OCI-LY7 (cell line): ENCODE data around the gene AXIN1. TPM values are rescaled to one million over a fixed set of nuclear protein-coding genes. Genes with fewer than 3 reads are reported as not detected.

Experiments used
- BruUV-seq: library from RNA; stranded (reverse); fragments of 400-500 nt; replicated peaks from 2 replicates; lab custom pipeline; 2021; lab: Mats Ljungman, UMichigan
- CTCF ChIA-PET: fragments of 300-600 bp; sonication (Branson Sonifier 250); formaldehyde crosslinking; loops from one replicate; lab custom pipeline; 2022; ENCODE audit warnings: antibody characterized with exemption; ENCODE audit not compliant: unreplicated experiment; lab: Charles Lee
- POLR2A ChIA-PET: fragments of 300-600 bp; sonication (Branson Sonifier 250); formaldehyde crosslinking; loops from one replicate; lab custom pipeline; 2022; ENCODE audit warnings: antibody characterized with exemption; lab: Charles Lee
- DNase-seq: peaks from one replicate; pipeline ENCODE4 v3.0.0-alpha.2; 2015; ENCODE audit warnings: low spot score
- H2AFZ ChIP-seq: fragments of 200-600 bp; sonication (generic), shearing (Covaris generic); 2 replicates; pipeline ENCODE4 v1.6.1; 2014; ENCODE audit warnings: mild to moderate bottlenecking, antibody characterized with exemption, low read length, moderate library complexity
- H3K27ac ChIP-seq: fragments of 200-600 bp; sonication (generic); 2 replicates; pipeline ENCODE4 v1.5.1; 2014; ENCODE audit warnings: mixed run types, low read depth, mild to moderate bottlenecking, moderate library complexity, low read length, inconsistent platforms; ENCODE audit not compliant: poor library complexity, severe bottlenecking
- H3K36me3 ChIP-seq: fragments of 200-600 bp; sonication (generic); 2 replicates; pipeline ENCODE4 v1.6.1; 2014; ENCODE audit warnings: mild to moderate bottlenecking, antibody characterized with exemption, low read length, moderate library complexity, mixed read lengths; ENCODE audit not compliant: insufficient read depth
- H3K4me1 ChIP-seq: fragments of 200-600 bp; sonication (generic); 2 replicates; pipeline ENCODE4 v1.5.1; 2014; ENCODE audit warnings: mild to moderate bottlenecking, low read length; ENCODE audit not compliant: insufficient read depth, poor library complexity, severe bottlenecking
- H3K4me2 ChIP-seq: fragments of 200-600 bp; sonication (generic); 2 replicates; pipeline ENCODE4 v1.6.1; 2014; ENCODE audit warnings: mild to moderate bottlenecking, low read length
- H3K4me3 ChIP-seq: fragments of 200-600 bp; sonication (generic); 2 replicates; pipeline ENCODE4 v1.5.1; 2014; ENCODE audit warnings: mild to moderate bottlenecking, low read depth, low read length; ENCODE audit not compliant: poor library complexity, severe bottlenecking
- H3K79me2 ChIP-seq: fragments of 200-600 bp; sonication (generic); 2 replicates; pipeline ENCODE4 v1.6.1; 2016; ENCODE audit warnings: low read depth, mild to moderate bottlenecking, low read length, moderate library complexity, mixed read lengths; ENCODE audit not compliant: insufficient read depth
- H3K9me2 ChIP-seq: fragments of 200-600 bp; sonication (generic); 2 replicates; pipeline ENCODE4 v1.6.1; 2016; ENCODE audit warnings: mild to moderate bottlenecking, low read length, mixed read lengths; ENCODE audit not compliant: insufficient read depth
- H3K9me3 ChIP-seq: fragments of 200-600 bp; sonication (generic); 2 replicates; pipeline ENCODE4 v1.6.1; 2014; ENCODE audit warnings: mild to moderate bottlenecking, mixed run types, low read length, mixed read lengths
- H4K20me1 ChIP-seq: fragments of 200-600 bp; sonication (generic); 2 replicates; pipeline ENCODE4 v1.6.1; 2014; ENCODE audit warnings: mild to moderate bottlenecking, antibody characterized with exemption, low read length, moderate library complexity, mixed read lengths; ENCODE audit not compliant: insufficient read depth
- EZH2phosphoT487 ChIP-seq: fragments of 200-600 bp; sonication (generic); IDR thresholded peaks from 2 replicates; pipeline ENCODE4 v1.6.1; 2018; ENCODE audit warnings: low read depth, borderline replicate concordance, mild to moderate bottlenecking, mixed run types, antibody characterized with exemption, low read length, moderate library complexity, mixed read lengths
- intact Hi-C: fragments of 100-400 bp; cut with micrococcal nuclease; formaldehyde crosslinking; loops from one replicate; pipeline ENCODE4 v1.10.0; 2022; ENCODE audit not compliant: unreplicated experiment
- total RNA-seq, 2 experiments: library from RNA; depleted of rRNA in 1 of 2; stranded (reverse); fragments of >200 nt in 1 of 2; shearing (Covaris generic) in 1 of 2; gene quantifications; 2 replicates each; pipeline ENCODE4 v1.2.3, GENCODE V29; 2014 to 2022
- TF ChIP-seq, protein P1 (sequence below): fragments of 200-600 bp; sonication (generic); conservative IDR thresholded peaks from 2 replicates; pipeline ENCODE4 v1.5.1; 2014; ENCODE audit warnings: mild to moderate bottlenecking, antibody characterized with exemption, low read length, moderate library complexity, mixed read lengths

AXIN1 gene
- total RNA-seq, 2 experiments from 2014 or later: 29.0 to 30.3 TPM

DNA sequence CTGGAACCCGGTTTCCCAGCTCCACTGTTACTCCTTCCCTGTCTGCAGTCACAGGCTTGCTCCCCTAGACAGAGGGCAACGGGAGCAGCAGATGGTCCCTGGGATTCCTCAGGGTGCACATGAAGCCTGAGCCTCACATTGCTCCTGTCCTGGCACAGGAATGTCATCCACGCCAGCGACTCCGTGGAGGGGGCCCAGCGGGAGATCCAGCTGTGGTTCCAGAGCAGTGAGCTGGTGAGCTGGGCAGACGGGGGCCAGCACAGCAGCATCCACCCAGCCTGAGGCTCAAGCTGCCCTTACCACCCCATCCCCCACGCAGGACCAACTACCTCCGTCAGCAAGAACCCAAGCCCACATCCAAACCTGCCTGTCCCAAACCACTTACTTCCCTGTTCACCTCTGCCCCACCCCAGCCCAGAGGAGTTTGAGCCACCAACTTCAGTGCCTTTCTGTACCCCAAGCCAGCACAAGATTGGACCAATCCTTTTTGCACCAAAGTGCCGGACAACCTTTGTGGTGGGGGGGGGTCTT, 47.6 kb upstream of the AXIN1 start:
- POLR2A ChIA-PET: interaction anchor here (0.5 to 0.6 kb wide), 2 partner anchors 15 to 20 kb away, joined by 3 read pairs; no protein-coding TSS in a partner anchor
- peak overlapping the region; percentile 82 for H3K4me2 ChIP-seq

DNA sequence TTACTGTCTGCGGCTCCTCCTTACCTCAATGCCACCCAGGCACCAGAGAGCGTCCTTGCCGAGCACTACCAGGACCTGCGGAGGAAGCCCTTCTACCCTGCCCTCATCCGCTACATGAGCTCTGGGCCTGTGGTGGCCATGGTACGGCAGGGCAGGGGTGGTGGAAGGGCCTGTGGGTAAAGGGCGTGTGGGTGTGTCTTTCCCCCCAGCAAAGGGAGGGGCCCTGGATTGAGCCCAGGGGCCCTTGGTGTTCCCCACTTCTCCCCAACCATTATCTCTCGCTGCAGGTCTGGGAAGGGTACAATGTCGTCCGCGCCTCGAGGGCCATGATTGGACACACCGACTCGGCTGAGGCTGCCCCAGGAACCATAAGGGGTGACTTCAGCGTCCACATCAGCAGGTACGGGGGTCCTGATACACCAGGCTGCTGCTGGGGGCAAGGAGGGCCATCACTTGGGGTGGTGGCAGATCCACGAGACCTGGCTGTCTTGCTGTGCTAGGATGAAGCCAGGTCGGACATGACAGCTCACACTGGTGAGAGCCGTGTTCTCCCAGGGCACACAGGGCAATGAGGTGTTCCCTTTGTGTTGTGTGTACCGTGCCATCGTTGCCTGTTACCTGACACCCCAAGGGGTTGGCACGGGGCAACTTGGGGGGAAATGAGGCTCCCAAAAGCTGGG, 47.0 kb upstream of the AXIN1 start:
- ChIA-PET CTCF (no interaction called here), POLR2A (no interaction called here)
- Histone ChIP-seq H2AFZ (no peak overlapping the region), H4K20me1 (no peaks in the 10 kb centered on the region), H3K9me2 (no peaks in the 10 kb centered on the region), H3K9me3 (no peaks in the 10 kb centered on the region), H3K4me2 (no peak overlapping the region), H3K79me2 (no peaks in the 10 kb centered on the region; the same call in 1 of the 2 replicates), H3K4me1 (peaks cover 28% of the 10 kb centered on the region), H3K27ac (no peak overlapping the region), H3K36me3 (no peaks in the 10 kb centered on the region), H3K4me3 (no peak overlapping the region)
- no peak for TF ChIP-seq EZH2phosphoT487
- TF ChIP-seq, protein P1, sequence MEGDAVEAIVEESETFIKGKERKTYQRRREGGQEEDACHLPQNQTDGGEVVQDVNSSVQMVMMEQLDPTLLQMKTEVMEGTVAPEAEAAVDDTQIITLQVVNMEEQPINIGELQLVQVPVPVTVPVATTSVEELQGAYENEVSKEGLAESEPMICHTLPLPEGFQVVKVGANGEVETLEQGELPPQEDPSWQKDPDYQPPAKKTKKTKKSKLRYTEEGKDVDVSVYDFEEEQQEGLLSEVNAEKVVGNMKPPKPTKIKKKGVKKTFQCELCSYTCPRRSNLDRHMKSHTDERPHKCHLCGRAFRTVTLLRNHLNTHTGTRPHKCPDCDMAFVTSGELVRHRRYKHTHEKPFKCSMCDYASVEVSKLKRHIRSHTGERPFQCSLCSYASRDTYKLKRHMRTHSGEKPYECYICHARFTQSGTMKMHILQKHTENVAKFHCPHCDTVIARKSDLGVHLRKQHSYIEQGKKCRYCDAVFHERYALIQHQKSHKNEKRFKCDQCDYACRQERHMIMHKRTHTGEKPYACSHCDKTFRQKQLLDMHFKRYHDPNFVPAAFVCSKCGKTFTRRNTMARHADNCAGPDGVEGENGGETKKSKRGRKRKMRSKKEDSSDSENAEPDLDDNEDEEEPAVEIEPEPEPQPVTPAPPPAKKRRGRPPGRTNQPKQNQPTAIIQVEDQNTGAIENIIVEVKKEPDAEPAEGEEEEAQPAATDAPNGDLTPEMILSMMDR: no peak
- no peak for DNase-seq
- intact Hi-C loops: loop anchor here (2.0 kb wide), 1 partner anchor 17 kb away; no protein-coding TSS in a partner anchor
- no TSS peak for BruUV-seq

More for the DNA sequence above, 47.6 kb upstream of the AXIN1 start:
- no TSS peak for BruUV-seq
- Histone ChIP-seq H4K20me1 (no peaks in the 10 kb centered on the region), H3K36me3 (no peaks in the 10 kb centered on the region), H3K27ac (peak overlapping the region; percentile 54), H3K9me3 (no peaks in the 10 kb centered on the region), H3K9me2 (no peaks in the 10 kb centered on the region), H3K4me3 (peak overlapping the region; percentile 74), H3K4me1 (peaks cover 26% of the 10 kb centered on the region), H2AFZ (no peak overlapping the region), H3K79me2 (no peaks in the 10 kb centered on the region; the same call in 1 of the 2 replicates)
- CTCF ChIA-PET: no interaction called here
- TF ChIP-seq EZH2phosphoT487: no peak
- TF ChIP-seq, protein P1: no peak
- no peak for DNase-seq
- intact Hi-C loops: loop anchor here (2.0 kb wide), 1 partner anchor 17 kb away; no protein-coding TSS in a partner anchor
